Activated CD4-positive, alpha-beta T cell treated with anti-CD3 and anti-CD28 coated beads, Interleukin-2, amount 10 ng/mL, durations not matched to agents 24 days and 14 days (primary cell): ENCODE results near the gene ADK. TPM values are rescaled to one million over a fixed set of nuclear protein-coding genes. Genes with fewer than 3 reads are reported as not detected.

ENCODE experiments used
- DNase-seq: peaks from one replicate; pipeline ENCODE4 v3.0.0; 2022
- H3K27ac Mint-ChIP-seq: one replicate; pipeline ENCODE4 v1.8.0; 2022; ENCODE audit warnings: mild to moderate bottlenecking, mixed read lengths
- H3K27me3 Mint-ChIP-seq: one replicate; pipeline ENCODE4 v1.8.0; 2022; ENCODE audit warnings: mixed read lengths
- H3K36me3 Mint-ChIP-seq: one replicate; pipeline ENCODE4 v1.8.0; 2022; ENCODE audit warnings: low read depth, mild to moderate bottlenecking, mixed read lengths
- H3K4me1 Mint-ChIP-seq: one replicate; pipeline ENCODE4 v1.8.0; 2021; ENCODE audit warnings: mixed read lengths
- H3K4me3 Mint-ChIP-seq: one replicate; pipeline ENCODE4 v1.8.0; 2022; ENCODE audit warnings: mild to moderate bottlenecking, moderate library complexity, mixed read lengths
- H3K9me3 Mint-ChIP-seq: one replicate; pipeline ENCODE4 v1.8.0; 2021; ENCODE audit warnings: mixed read lengths
- intact Hi-C: fragments of 100-400 bp; cut with micrococcal nuclease; formaldehyde crosslinking; loops from one replicate; pipeline ENCODE4 v1.15.1; 2023
- total RNA-seq: library from RNA; stranded (reverse); gene quantifications from 2 replicates; pipeline ENCODE4 v1.2.3, GENCODE V29; 2022

Gene ADK
- total RNA-seq, 1 donor from 2014 or later: 54.8 TPM

DNA sequence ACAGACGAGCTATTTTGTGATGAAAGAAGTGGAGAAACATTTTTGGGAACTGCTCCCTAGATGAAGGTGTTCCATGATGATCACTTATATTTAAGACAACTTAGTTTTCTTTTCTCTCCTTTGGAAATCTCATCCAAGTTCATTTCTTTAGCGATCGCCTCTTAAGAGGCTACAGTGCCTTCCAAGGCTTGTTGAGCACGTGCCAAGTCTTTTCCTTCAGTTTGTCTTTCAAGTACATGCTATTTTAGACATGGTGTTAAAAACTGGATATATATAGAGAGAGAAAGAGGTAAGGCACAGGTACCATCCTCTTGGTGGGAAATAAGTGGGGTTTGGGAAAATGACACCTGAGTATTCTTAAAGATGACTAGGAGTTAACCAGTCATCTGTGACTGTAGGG is 2.7 kb downstream of the ADK start:
- peaks cover 6% of the 10 kb centered on the region for H3K36me3 Mint-ChIP-seq
- DNase-seq: no peak
- intact Hi-C loops: no loop called here
- no peak overlapping the region for H3K4me3 Mint-ChIP-seq
- no peaks in the 10 kb centered on the region for H3K27me3 Mint-ChIP-seq
- peaks cover 18% of the 10 kb centered on the region for H3K4me1 Mint-ChIP-seq
- H3K27ac Mint-ChIP-seq: no peak overlapping the region
- no peaks in the 10 kb centered on the region for H3K9me3 Mint-ChIP-seq

DNA sequence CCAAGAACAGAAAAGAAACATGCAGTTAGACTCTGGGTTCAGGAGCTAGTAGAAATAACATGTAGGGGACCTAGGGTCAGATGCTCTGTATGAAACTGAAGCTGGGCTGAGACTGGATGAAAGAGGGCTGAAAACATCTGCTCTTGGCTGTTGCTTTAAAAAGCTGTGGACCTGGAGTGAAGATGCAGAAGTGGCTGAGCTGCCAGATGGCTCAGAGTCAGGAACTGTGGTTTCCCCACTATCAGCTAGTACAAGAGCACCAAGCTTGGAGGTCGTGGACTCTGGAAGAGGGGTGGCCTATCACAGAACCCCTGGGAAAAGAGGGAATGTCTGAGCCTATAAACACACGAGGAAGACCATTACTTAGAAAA is 5.9 kb downstream of the ADK start:
- H3K36me3 Mint-ChIP-seq: peaks cover 9% of the 10 kb centered on the region
- no peaks in the 10 kb centered on the region for H3K27me3 Mint-ChIP-seq
- intact Hi-C loops: no loop called here
- H3K4me3 Mint-ChIP-seq: no peak overlapping the region
- H3K27ac Mint-ChIP-seq: no peak overlapping the region
- no peaks in the 10 kb centered on the region for H3K9me3 Mint-ChIP-seq
- H3K4me1 Mint-ChIP-seq: peaks cover 18% of the 10 kb centered on the region
- no peak for DNase-seq

DNA sequence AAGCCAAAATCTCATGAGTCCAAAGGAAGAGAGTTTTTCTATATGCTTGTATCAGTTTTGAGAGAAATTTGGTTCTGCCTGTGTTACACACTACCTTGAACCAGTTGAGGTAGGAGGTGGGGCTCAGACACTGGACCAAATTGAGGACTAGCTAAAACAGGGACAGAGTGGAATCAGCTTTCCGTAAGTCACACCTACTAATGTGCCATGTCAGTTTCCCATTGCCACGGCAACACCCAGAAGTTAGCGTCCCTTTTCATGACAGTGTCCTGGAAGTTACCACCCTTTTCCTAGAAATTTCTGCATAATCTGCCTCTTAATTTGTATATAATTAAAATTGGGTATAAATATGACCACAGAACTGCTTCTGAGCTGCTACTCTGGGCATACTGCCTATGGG is 9.0 kb downstream of the ADK start:
- intact Hi-C loops: no loop called here
- no peak for DNase-seq
- Mint-ChIP-seq H3K27me3 (no peaks in the 10 kb centered on the region), H3K9me3 (no peaks in the 10 kb centered on the region), H3K4me1 (peaks cover 7% of the 10 kb centered on the region), H3K4me3 (no peak overlapping the region), H3K36me3 (peaks cover 6% of the 10 kb centered on the region), H3K27ac (no peak overlapping the region)

- DNase-seq: no peak
- intact Hi-C loops: no loop called here
- H3K9me3 Mint-ChIP-seq: no peaks in the 10 kb centered on the region
- H3K27ac Mint-ChIP-seq: no peak overlapping the region
- peaks cover 9% of the 10 kb centered on the region for H3K4me1 Mint-ChIP-seq
- no peak overlapping the region for H3K4me3 Mint-ChIP-seq
- H3K27me3 Mint-ChIP-seq: no peaks in the 10 kb centered on the region
- peaks cover 5% of the 10 kb centered on the region for H3K36me3 Mint-ChIP-seq
Observed at GRCh38 chr10:74163319-74164068, 12.5 kb downstream of the ADK start.

DNA sequence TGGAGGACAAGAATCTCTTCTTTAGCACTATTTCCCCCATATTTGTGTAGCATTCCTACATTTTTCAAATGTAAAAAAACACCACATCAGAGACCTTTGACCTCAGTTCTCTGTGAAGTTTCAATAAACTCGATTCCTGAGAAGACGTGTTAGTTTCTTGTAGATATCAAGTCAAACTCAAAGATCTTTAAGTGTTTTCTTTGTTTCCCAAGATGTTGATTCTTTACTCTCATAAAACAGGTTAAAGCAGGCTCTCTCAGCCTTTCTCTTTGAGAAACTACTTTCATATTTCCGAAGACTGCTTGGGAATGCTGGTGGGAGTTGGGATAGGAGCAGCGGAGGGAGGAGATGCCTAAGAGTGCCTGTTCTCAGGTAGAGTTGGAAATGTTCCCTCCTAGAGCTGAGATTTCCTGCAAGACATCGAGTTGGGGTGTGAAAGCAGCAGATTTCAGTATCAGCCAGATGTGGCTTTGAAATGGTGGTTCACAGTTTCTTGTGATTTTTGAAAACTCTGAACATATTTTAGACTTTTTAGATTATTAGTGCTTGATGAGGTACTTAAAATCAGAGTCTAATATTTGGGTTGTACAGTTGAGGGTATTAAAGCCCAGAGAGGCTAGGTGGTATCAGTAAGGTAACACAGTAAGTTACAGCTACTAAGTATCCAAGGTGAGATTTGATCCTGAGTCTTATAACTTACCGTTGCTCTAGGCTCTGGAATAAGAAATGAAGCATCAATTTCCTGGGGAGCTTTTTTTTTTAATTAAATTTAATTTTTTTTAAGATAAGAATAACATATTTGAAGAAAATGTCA is 13.9 kb downstream of the ADK start:
- Mint-ChIP-seq H3K4me1 (peaks cover 13% of the 10 kb centered on the region), H3K4me3 (no peak overlapping the region), H3K36me3 (peaks cover 2% of the 10 kb centered on the region), H3K9me3 (no peaks in the 10 kb centered on the region), H3K27ac (no peak overlapping the region), H3K27me3 (no peaks in the 10 kb centered on the region)
- intact Hi-C loops: no loop called here
- DNase-seq: no peak

- intact Hi-C loops: no loop called here
- H3K27me3 Mint-ChIP-seq: no peaks in the 10 kb centered on the region
- H3K36me3 Mint-ChIP-seq: peaks cover 2% of the 10 kb centered on the region
Observed at GRCh38 chr10:74165530-74165901, 14.5 kb downstream of the ADK start.

DNA sequence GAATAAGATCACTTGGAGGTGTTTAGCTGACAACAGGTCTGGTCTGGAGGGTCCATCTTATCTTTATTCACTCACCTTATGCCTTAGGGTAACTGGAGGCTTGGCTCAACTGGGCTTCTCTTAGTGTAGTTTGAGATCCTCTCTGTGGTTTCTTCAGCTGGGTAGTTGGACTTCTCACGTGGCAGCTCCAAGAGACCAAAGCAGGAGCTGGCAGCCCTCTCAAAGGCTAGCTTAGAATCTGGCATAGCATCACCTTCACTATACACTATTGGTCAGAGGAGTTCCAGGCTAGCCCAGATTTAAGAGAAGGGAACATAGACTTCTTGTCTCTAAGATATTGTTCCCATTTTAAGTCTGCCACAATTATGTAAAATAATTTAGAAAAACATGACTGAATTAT is 16.4 kb downstream of the ADK start:
- no peak overlapping the region for H3K27ac Mint-ChIP-seq
- H3K9me3 Mint-ChIP-seq: no peaks in the 10 kb centered on the region
- DNase-seq: no peak
- no peaks in the 10 kb centered on the region for H3K27me3 Mint-ChIP-seq
- intact Hi-C loops: no loop called here
- H3K36me3 Mint-ChIP-seq: no peaks in the 10 kb centered on the region
- no peak overlapping the region for H3K4me3 Mint-ChIP-seq
- H3K4me1 Mint-ChIP-seq: peaks cover 15% of the 10 kb centered on the region

More at GRCh38 chr10:74165530-74165901, 14.5 kb downstream of the ADK start:
- Mint-ChIP-seq H3K4me3 (no peak overlapping the region), H3K4me1 (peaks cover 13% of the 10 kb centered on the region), H3K9me3 (no peaks in the 10 kb centered on the region), H3K27ac (no peak overlapping the region)
- no peak for DNase-seq

DNA sequence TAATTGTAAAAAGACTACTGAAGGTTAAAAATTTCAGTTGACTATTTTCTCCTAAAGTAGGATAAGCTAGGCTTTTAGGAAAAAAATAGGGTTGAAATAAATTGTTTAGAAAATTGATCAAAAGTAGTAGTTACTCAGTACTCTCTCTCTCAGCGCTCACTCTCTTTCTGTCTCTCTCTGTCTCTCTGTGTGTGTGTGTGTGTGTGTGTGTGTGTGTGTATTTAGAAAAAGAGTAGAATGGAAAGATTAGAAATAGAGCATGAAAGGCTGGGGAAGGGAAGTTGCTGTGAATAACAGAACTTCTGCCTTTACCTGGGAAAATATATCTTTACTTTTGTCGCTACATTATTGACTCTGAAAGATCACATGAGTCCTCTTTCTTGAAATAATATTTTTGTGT is 20.6 kb downstream of the ADK start:
- peaks cover 12% of the 10 kb centered on the region for H3K4me1 Mint-ChIP-seq
- intact Hi-C loops: loop anchor here (10.0 kb wide), 2 partner anchors 873 to 943 kb away; partner anchors contain the start of gene SAMD8
- H3K4me3 Mint-ChIP-seq: no peak overlapping the region

DNA sequence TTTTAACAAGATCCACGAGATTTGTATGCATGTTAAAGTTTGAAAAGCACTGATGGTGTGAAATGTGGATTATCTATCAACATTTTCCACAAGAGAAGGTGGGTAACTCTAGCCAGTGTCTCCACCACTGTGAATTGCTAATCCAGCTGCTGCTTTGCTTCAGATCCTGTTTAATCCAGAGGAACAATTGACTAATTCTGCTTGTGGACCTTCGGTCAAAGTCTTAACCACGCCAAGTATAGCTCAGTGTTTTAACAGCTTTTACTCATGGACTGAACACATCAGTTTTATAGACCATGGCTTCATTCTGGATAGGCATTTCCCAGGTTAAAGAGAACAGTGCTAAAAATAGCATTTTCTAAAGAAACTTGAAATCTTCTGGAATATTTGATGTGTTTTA is 23.5 kb downstream of the ADK start:
- no peak overlapping the region for H3K4me3 Mint-ChIP-seq
- no peaks in the 10 kb centered on the region for H3K27me3 Mint-ChIP-seq
- H3K4me1 Mint-ChIP-seq: peaks cover 23% of the 10 kb centered on the region
- DNase-seq: no peak
- H3K9me3 Mint-ChIP-seq: no peaks in the 10 kb centered on the region
- H3K36me3 Mint-ChIP-seq: peaks cover 6% of the 10 kb centered on the region
- intact Hi-C loops: loop anchor here (10.0 kb wide), 2 partner anchors 870 to 940 kb away; partner anchors contain the start of gene SAMD8
- no peak overlapping the region for H3K27ac Mint-ChIP-seq

More for the DNA sequence above, 20.6 kb downstream of the ADK start:
- DNase-seq: no peak
- H3K9me3 Mint-ChIP-seq: no peaks in the 10 kb centered on the region
- no peak overlapping the region for H3K27ac Mint-ChIP-seq
- H3K36me3 Mint-ChIP-seq: no peaks in the 10 kb centered on the region
- H3K27me3 Mint-ChIP-seq: no peaks in the 10 kb centered on the region

GRCh38 chr10:74175510-74176379 is 24.7 kb downstream of the ADK start:
- peaks cover 27% of the 10 kb centered on the region for H3K4me1 Mint-ChIP-seq
- intact Hi-C loops: loop anchor here (1.0 to 10.0 kb wide), 7 partner anchors 15 to 1035 kb away; partner anchors contain the start of genes ADK, SAMD8 and VDAC2

GRCh38 chr10:74176380-74177139 is 25.5 kb downstream of the ADK start:
- Mint-ChIP-seq H3K9me3 (no peaks in the 10 kb centered on the region), H3K36me3 (peaks cover 7% of the 10 kb centered on the region)

More at GRCh38 chr10:74175510-74176379, 24.7 kb downstream of the ADK start:
- peak overlapping the region; percentile 95 for H3K4me3 Mint-ChIP-seq
- peaks cover 7% of the 10 kb centered on the region for H3K36me3 Mint-ChIP-seq
- H3K27me3 Mint-ChIP-seq: no peaks in the 10 kb centered on the region
- peak overlapping the region; percentile 95 for H3K27ac Mint-ChIP-seq
- DNase-seq: no peak
- no peaks in the 10 kb centered on the region for H3K9me3 Mint-ChIP-seq

DNA sequence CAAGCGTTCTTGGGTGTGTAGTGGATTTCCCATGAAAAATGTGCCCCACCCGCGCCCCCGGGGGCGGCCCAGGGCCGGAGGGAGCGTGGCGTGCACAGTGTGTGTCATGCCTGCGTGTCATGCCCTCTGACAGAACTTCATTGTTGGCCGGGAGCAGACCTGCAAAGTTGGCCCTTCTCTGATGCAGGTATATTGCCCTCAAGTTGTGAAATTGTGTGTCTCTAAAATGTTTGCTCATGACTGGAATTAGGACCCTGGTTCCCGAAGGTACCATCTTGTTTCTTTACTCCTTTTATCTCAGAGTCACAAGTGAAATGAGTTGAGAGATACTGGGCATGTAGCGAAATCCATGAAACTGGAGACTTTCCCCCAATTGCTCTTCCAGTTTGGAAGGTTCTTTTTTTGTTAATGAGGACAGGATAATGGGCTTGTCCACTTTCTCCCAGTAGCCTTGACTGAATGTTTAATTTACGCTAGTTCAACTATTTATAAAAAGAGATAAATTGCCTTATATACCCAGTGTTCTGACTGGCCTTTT is 26.2 kb downstream of the ADK start:
- peaks cover 36% of the 10 kb centered on the region for H3K4me1 Mint-ChIP-seq

More at GRCh38 chr10:74176380-74177139, 25.5 kb downstream of the ADK start:
- peak; percentile 98 for DNase-seq
- Mint-ChIP-seq H3K27ac (peak overlapping the region; percentile 95), H3K4me1 (peaks cover 31% of the 10 kb centered on the region), H3K4me3 (peak overlapping the region; percentile 95), H3K27me3 (no peaks in the 10 kb centered on the region)
- intact Hi-C loops: loop anchor here (1.0 to 10.0 kb wide), 7 partner anchors 14 to 1034 kb away; partner anchors contain the start of genes ADK, SAMD8 and VDAC2

More for the DNA sequence above, 26.2 kb downstream of the ADK start:
- Mint-ChIP-seq H3K27me3 (no peaks in the 10 kb centered on the region), H3K9me3 (no peaks in the 10 kb centered on the region), H3K36me3 (peaks cover 9% of the 10 kb centered on the region), H3K27ac (peak overlapping the region; percentile 95), H3K4me3 (peak overlapping the region; percentile 95)
- intact Hi-C loops: loop anchor here (2.0 to 10.0 kb wide), 5 partner anchors 14 to 938 kb away; partner anchors contain the start of gene SAMD8
- DNase-seq: no peak
